Smooth muscle cell (in vitro differentiated cells): ENCODE data around the gene GPR162. TPM values are rescaled to one million over a fixed set of nuclear protein-coding genes. Genes with fewer than 3 reads are reported as not detected.

Experiments used
- polyA plus RNA-seq: library from polyadenylated mRNA; unstranded; fragments of >200 nt; fragmentation: Nextera tagmentation; extraction: Ambion mirVana; gene quantifications from 2 replicates; pipeline ENCODE4 v1.2.1, GENCODE V29; 2016
- total RNA-seq: library from RNA; depleted of rRNA; stranded (reverse); fragments of >200 nt; gene quantifications from 2 replicates; pipeline ENCODE4 v1.2.3, GENCODE V29; 2014

The GPR162 gene
- total and polyA plus RNA-seq, 2 experiments from 2014 or later, result 0.76 to 2.1 TPM

Other genes with a start within 250 kb of the GPR162 start
- 172 and 176 TPM in 2 replicates for gene CHD4, start 214.4 kb upstream of the GPR162 start, total RNA-seq
- gene CHD4, start 214.4 kb upstream of the GPR162 start, polyA plus RNA-seq, result 87.5 and 122 TPM in 2 replicates
- gene LPAR5, start 185.9 kb upstream of the GPR162 start, total RNA-seq, result 2.0 and 4.4 TPM in 2 replicates
- gene LPAR5, start 185.9 kb upstream of the GPR162 start, polyA plus RNA-seq, result 1.3 and 1.8 TPM in 2 replicates
- not detected in 2 replicates for gene ACRBP, start 174.4 kb upstream of the GPR162 start, total RNA-seq
- gene ACRBP, start 174.4 kb upstream of the GPR162 start, polyA plus RNA-seq, result 0.82 TPM in 1 of 2 replicates, not detected in the other
- gene ING4, start 158.7 kb upstream of the GPR162 start, total RNA-seq, result 24.8 and 45.0 TPM in 2 replicates
- gene ING4, start 158.7 kb upstream of the GPR162 start, polyA plus RNA-seq, result 27.0 and 33.5 TPM in 2 replicates
- 30.0 and 31.0 TPM in 2 replicates for gene ZNF384, start 132.4 kb upstream of the GPR162 start, total RNA-seq
- 36.1 and 38.6 TPM in 2 replicates for gene ZNF384, start 132.4 kb upstream of the GPR162 start, polyA plus RNA-seq
- gene PIANP, start 121.0 kb upstream of the GPR162 start, total RNA-seq, result 1.4 TPM in 1 of 2 replicates, not detected in the other
- gene PIANP, start 121.0 kb upstream of the GPR162 start, polyA plus RNA-seq, result 2.8 and 3.8 TPM in 2 replicates
- 56.6 and 59.6 TPM in 2 replicates for gene COPS7A, start 97.8 kb upstream of the GPR162 start, total RNA-seq
- 78.0 and 105 TPM in 2 replicates for gene COPS7A, start 97.8 kb upstream of the GPR162 start, polyA plus RNA-seq
- gene MLF2, start 68.7 kb upstream of the GPR162 start, total RNA-seq, result 182 and 185 TPM in 2 replicates
- gene MLF2, start 68.7 kb upstream of the GPR162 start, polyA plus RNA-seq, result 381 and 398 TPM in 2 replicates
- 115 and 125 TPM in 2 replicates for gene PTMS, start 55.5 kb upstream of the GPR162 start, total RNA-seq
- gene PTMS, start 55.5 kb upstream of the GPR162 start, polyA plus RNA-seq, result 379 and 381 TPM in 2 replicates
- 0.18 and 1.0 TPM in 2 replicates for gene LAG3, start 49.3 kb upstream of the GPR162 start, total RNA-seq
- gene LAG3, start 49.3 kb upstream of the GPR162 start, polyA plus RNA-seq, result 1.7 and 3.7 TPM in 2 replicates
- 0.13 and 0.22 TPM in 2 replicates for gene CD4, start 32.3 kb upstream of the GPR162 start, total RNA-seq
- gene CD4, start 32.3 kb upstream of the GPR162 start, polyA plus RNA-seq, result 1.3 and 2.5 TPM in 2 replicates
- gene P3H3, start 6.6 kb downstream of the GPR162 start, total RNA-seq, result 36.7 and 42.8 TPM in 2 replicates
- gene P3H3, start 6.6 kb downstream of the GPR162 start, polyA plus RNA-seq, result 106 and 108 TPM in 2 replicates
- gene GNB3, start 19.1 kb downstream of the GPR162 start, total RNA-seq, result 4.0 and 6.2 TPM in 2 replicates
- 4.8 and 6.3 TPM in 2 replicates for gene GNB3, start 19.1 kb downstream of the GPR162 start, polyA plus RNA-seq
- 5.3 and 7.4 TPM in 2 replicates for gene CDCA3, start 29.5 kb downstream of the GPR162 start, total RNA-seq
- 9.4 and 10.6 TPM in 2 replicates for gene CDCA3, start 29.5 kb downstream of the GPR162 start, polyA plus RNA-seq
- 51.3 and 52.5 TPM in 2 replicates for gene USP5, start 30.3 kb downstream of the GPR162 start, total RNA-seq
- 63.1 and 64.9 TPM in 2 replicates for gene USP5, start 30.3 kb downstream of the GPR162 start, polyA plus RNA-seq
- 1,112 and 1,199 TPM in 2 replicates for gene TPI1, start 45.7 kb downstream of the GPR162 start, total RNA-seq
- gene TPI1, start 45.7 kb downstream of the GPR162 start, polyA plus RNA-seq, result 2,097 and 2,100 TPM in 2 replicates
- gene SPSB2, start 51.5 kb downstream of the GPR162 start, total RNA-seq, result 2.3 and 2.5 TPM in 2 replicates
- 5.9 and 7.9 TPM in 2 replicates for gene SPSB2, start 51.5 kb downstream of the GPR162 start, polyA plus RNA-seq
- gene LRRC23, start 83.0 kb downstream of the GPR162 start, total RNA-seq, result 14.2 and 19.9 TPM in 2 replicates
- gene LRRC23, start 83.0 kb downstream of the GPR162 start, polyA plus RNA-seq, result 13.7 and 19.5 TPM in 2 replicates
- 52.5 and 58.8 TPM in 2 replicates for gene ENO2, start 92.8 kb downstream of the GPR162 start, total RNA-seq
- gene ENO2, start 92.8 kb downstream of the GPR162 start, polyA plus RNA-seq, result 105 and 127 TPM in 2 replicates
- gene ATN1, start 106.1 kb downstream of the GPR162 start, total RNA-seq, result 9.9 and 30.4 TPM in 2 replicates
- gene ATN1, start 106.1 kb downstream of the GPR162 start, polyA plus RNA-seq, result 28.8 and 36.1 TPM in 2 replicates
- not detected in 2 replicates for gene RNU7-1, start 122.0 kb downstream of the GPR162 start, total RNA-seq
- not detected in 2 replicates for gene RNU7-1, start 122.0 kb downstream of the GPR162 start, polyA plus RNA-seq
- 433 and 494 TPM in 2 replicates for gene C12orf57, start 122.2 kb downstream of the GPR162 start, total RNA-seq
- gene C12orf57, start 122.2 kb downstream of the GPR162 start, polyA plus RNA-seq, result 360 and 397 TPM in 2 replicates
- 4.3 and 5.5 TPM in 2 replicates for gene PTPN6, start 129.5 kb downstream of the GPR162 start, total RNA-seq
- 2.8 and 8.7 TPM in 2 replicates for gene PTPN6, start 129.5 kb downstream of the GPR162 start, polyA plus RNA-seq
- gene PHB2, start 148.8 kb downstream of the GPR162 start, total RNA-seq, result 148 and 162 TPM in 2 replicates
- 139 and 155 TPM in 2 replicates for gene PHB2, start 148.8 kb downstream of the GPR162 start, polyA plus RNA-seq
- gene EMG1, start 149.1 kb downstream of the GPR162 start, total RNA-seq, result 21.9 and 26.5 TPM in 2 replicates
- 54.4 and 62.0 TPM in 2 replicates for gene EMG1, start 149.1 kb downstream of the GPR162 start, polyA plus RNA-seq
- 16.9 and 28.3 TPM in 2 replicates for gene LPCAT3, start 196.7 kb downstream of the GPR162 start, total RNA-seq
- 34.3 and 35.9 TPM in 2 replicates for gene LPCAT3, start 196.7 kb downstream of the GPR162 start, polyA plus RNA-seq
- gene C1S, start 238.9 kb downstream of the GPR162 start, total RNA-seq, result 38.5 and 65.7 TPM in 2 replicates
- gene C1S, start 238.9 kb downstream of the GPR162 start, polyA plus RNA-seq, result 61.1 and 69.2 TPM in 2 replicates